Gastroesophageal sphincter (tissue), 4 donors: Measurements from ENCODE around the gene DCAF8. TPM values are rescaled to one million over a fixed set of nuclear protein-coding genes. Genes with fewer than 3 reads are reported as not detected.

ENCODE experiments used
- ATAC-seq: fragments of 150-250 bp; one replicate; pipeline ENCODE4 v1.9.1; 2016; ENCODE audit warnings: mild to moderate bottlenecking, moderate library complexity
- H3K27ac ChIP-seq, 4 donors: fragments of 200-600 bp; sonication (generic) in 3 of 4; 1 replicate in 3 of 4; 2 replicates in 1 of 4; pipeline ENCODE4 v1.5.1; 2016 to 2019
- H3K27me3 ChIP-seq: fragments of 200-600 bp; sonication (generic); one replicate; pipeline ENCODE4 v1.5.1; 2019
- H3K36me3 ChIP-seq, 2 donors: fragments of 200-600 bp; sonication (generic); one replicate each; pipeline ENCODE4 v1.5.1; 2019; ENCODE audit warnings: control low read depth in 1 of 2
- H3K4me1 ChIP-seq, 3 donors: fragments of 200-600 bp; sonication (generic); 1 replicate in 2 of 3; 2 replicates in 1 of 3; pipeline ENCODE4 v1.5.1; 2016 to 2019; ENCODE audit warnings: control low read depth in 2 of 3
- H3K4me3 ChIP-seq, 2 donors: fragments of 200-600 bp; sonication (generic); one replicate each; pipeline ENCODE4 v1.5.1; 2019; ENCODE audit warnings: mild to moderate bottlenecking in 1 of 2, moderate library complexity in 1 of 2
- H3K9me3 ChIP-seq, 3 donors: fragments of 200-600 bp; sonication (generic); one replicate each; pipeline ENCODE4 v1.5.1; 2017 to 2019; ENCODE audit warnings: control low read depth in 2 of 3
- CTCF ChIP-seq, 4 experiments: fragments of 200-600 bp in 2 of 4; fragments of 450-650 bp in 2 of 4; sonication (generic) in 1 of 4; IDR thresholded peaks; one replicate each; pipeline ENCODE4 v1.5.1; 2017 to 2019; ENCODE audit warnings: antibody characterized with exemption in 4 of 4, mild to moderate bottlenecking in 2 of 4, moderate library complexity in 2 of 4
- EP300 ChIP-seq: sonication (generic); formaldehyde crosslinking; IDR thresholded peaks from one replicate; pipeline ENCODE4 v1.6.1; 2017; ENCODE audit warnings: antibody characterized with exemption, mild to moderate bottlenecking
- POLR2A ChIP-seq, 2 donors: fragments of 450-650 bp; IDR thresholded peaks; one replicate each; pipeline ENCODE4 v1.6.1; 2017; ENCODE audit warnings: antibody characterized with exemption in 2 of 2, mild to moderate bottlenecking in 2 of 2, moderate library complexity in 1 of 2
- POLR2AphosphoS5 ChIP-seq: sonication (generic); formaldehyde crosslinking; IDR thresholded peaks from one replicate; pipeline ENCODE4 v1.6.1; 2017; ENCODE audit warnings: antibody characterized with exemption
- WGBS, 2 donors: methylation state at CpG; one replicate each; pipeline ENCODE4 v1.1.5; 2018; ENCODE audit warnings: low coverage in 1 of 2; 5-methylcytosine and 5-hydroxymethylcytosine counted together
- total RNA-seq, 4 donors: library from RNA; depleted of rRNA; stranded (reverse); fragments of >200 nt; gene quantifications; one replicate each; pipeline ENCODE4 v1.1.0, GENCODE V29; 2016

The DCAF8 gene
- total RNA-seq, 4 donors from 2014 or later = 154 to 211 (median 159) TPM

DNA sequence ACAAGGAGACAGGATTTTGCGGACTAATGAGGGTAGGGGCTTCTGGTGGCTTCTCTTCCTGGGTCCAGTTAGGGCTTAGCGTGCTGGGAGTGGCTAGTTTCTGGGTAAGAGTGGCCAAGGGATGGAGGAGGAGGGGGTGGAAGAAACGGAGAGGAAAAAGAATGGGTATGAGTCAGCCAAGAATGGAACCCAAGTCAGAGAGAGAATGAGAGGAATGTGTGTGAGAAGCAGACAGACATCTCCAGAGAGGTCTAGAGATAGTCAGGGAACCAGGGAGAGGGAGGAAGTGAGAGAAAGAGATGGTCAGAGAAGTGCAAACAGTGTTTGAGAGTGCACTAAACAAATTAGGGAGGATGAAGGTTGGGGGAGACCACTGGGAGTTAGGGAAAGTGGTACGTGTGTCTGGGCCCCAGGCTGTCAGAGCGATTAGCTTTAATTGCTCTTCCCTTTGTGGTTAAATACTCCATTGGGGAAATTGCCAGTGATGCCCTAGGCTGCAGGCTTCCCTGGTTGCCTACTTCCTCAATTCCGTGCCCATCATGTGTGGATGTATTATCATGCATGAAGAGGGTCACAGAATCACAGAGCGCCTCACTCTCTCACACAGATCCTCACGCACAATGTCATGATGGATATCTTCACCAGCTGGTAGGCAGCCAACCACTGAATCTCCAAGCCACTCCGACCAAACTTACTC is 55.8 kb downstream of the DCAF8 start:
- H3K4me1 ChIP-seq = peaks cover 18 to 70% (median 46%) of the 10 kb centered on the region in 3 donors
- TF ChIP-seq CTCF (IDR thresholded peaks at IDR 0.05) (no peak), EP300 (no peak), POLR2AphosphoS5 (no peak), POLR2A (IDR thresholded peaks at IDR 0.05) (no peak)
- whole genome bisulfite sequencing, 2 donors = 21 to 25% methylated on average over 3 to 6 of the region's 9 CpGs
- no peaks in the 10 kb centered on the region for H3K27me3 ChIP-seq
- ATAC-seq = peak; percentile 46
- peak overlapping the region; percentile 74 to 94 for H3K4me3 ChIP-seq
- peak overlapping the region; percentile 84 to 98 (median 96) for H3K27ac ChIP-seq
- H3K36me3 ChIP-seq = peaks cover 0 to 20% of the 10 kb centered on the region in 2 donors
- H3K9me3 ChIP-seq = no peaks in the 10 kb centered on the region

DNA sequence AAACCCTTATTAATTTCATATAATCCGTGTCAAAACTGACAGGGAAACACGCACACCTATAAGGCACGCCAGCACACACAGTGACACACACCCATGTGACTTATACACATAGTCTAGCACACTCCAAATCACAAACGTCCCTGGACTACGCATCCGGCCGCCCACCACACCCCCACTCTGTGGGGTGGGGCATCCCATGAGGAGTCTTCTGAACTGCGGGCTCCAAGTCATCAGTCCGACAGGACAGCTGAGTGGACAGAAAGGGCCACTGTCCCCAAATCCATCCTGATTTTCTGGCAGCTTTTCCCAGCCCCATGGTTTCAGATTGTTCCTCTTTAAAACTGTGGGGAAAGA is 56.3 kb downstream of the DCAF8 start:
- TF ChIP-seq EP300 (no peak), CTCF (IDR thresholded peaks at IDR 0.05) (no peak), POLR2AphosphoS5 (no peak), POLR2A (IDR thresholded peaks at IDR 0.05) (no peak)
- Histone ChIP-seq H3K4me1 (peaks cover 18 to 64% (median 46%) of the 10 kb centered on the region in 3 donors), H3K27me3 (no peaks in the 10 kb centered on the region), H3K4me3 (peak overlapping the region; percentile 74 to 94), H3K36me3 (peaks cover 0 to 14% of the 10 kb centered on the region in 2 donors), H3K27ac (peak overlapping the region; percentile 84 to 98 (median 96)), H3K9me3 (no peaks in the 10 kb centered on the region)
- peak; percentile 63 for ATAC-seq
- 0% methylated on average over 1 to 5 of the region's 9 CpGs for WGBS, 2 donors

- H3K9me3 ChIP-seq = no peaks in the 10 kb centered on the region
- peaks cover 0 to 10% of the 10 kb centered on the region in 2 donors for H3K36me3 ChIP-seq
- peaks cover 17 to 59% (median 43%) of the 10 kb centered on the region in 3 donors for H3K4me1 ChIP-seq
- H3K4me3 ChIP-seq = peak within 1 kb of the TSS; percentile 74 to 94
- TF ChIP-seq POLR2AphosphoS5 (peak; percentile 54), CTCF (IDR thresholded peaks at IDR 0.05) (no peak), POLR2A (IDR thresholded peaks at IDR 0.05) (peak; percentile 71 to 74), EP300 (no peak)
- peak within 1 kb of the TSS; percentile 84 to 98 (median 96) for H3K27ac ChIP-seq
- ATAC-seq = peak; percentile 87
- 0% methylated on average over 1 of the region's 76 CpGs for WGBS, 2 donors
- H3K27me3 ChIP-seq = no peaks in the 10 kb centered on the region
Observed at GRCh38 chr1:160205242-160206035, 56.9 kb downstream of the DCAF8 start, which contains the start of gene PEA15. Gene PEA15, plus strand, starts transcription at chr1:160205384. Its CDS starts 6,161 bp downstream, at chr1:160211545.

DNA sequence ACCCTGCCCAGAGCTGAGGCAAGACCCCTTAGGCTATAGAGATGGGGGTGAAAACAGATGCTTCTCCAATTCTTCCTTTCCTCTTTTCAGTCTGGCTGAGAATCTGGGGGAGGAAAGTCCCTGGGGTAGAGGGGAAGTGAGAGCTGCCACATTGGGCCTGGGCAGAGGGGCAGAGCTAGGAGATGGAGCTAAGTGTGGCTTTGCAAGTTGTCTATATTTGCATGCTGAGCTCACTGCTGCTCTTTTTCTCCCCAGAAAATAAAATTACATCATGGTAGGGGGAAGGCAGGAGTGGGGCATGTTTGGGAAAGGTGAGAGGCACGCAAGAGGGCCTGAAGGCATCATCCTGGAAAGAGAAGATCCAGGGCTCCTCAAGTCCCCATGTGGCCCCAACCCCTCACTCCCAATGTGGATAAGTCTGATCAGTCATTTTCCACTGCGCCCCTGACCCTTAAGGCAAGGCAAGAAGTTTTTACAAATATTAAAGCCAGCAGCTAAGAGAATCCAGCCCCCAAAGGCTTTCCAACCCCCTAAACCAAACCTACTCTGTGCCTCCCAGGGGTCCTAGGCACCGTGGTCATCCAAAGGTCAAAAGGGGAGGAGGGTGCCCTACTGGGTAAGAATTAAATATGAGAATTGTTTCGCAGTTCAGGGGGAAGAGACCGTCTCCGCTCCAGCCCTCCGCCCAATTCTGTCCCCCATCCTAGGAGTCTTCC is 57.7 kb downstream of the DCAF8 start:
- Histone ChIP-seq H3K9me3 (no peaks in the 10 kb centered on the region), H3K4me1 (peaks cover 9 to 51% (median 36%) of the 10 kb centered on the region in 3 donors), H3K27ac (peak overlapping the region; percentile 84 to 98 (median 96)), H3K27me3 (no peaks in the 10 kb centered on the region), H3K36me3 (peaks cover 0 to 10% of the 10 kb centered on the region in 2 donors), H3K4me3 (peak overlapping the region; percentile 74 to 94)
- TF ChIP-seq CTCF (IDR thresholded peaks at IDR 0.05) = no peak
- TF ChIP-seq POLR2AphosphoS5 = no peak
- no peak for TF ChIP-seq EP300
- TF ChIP-seq POLR2A (IDR thresholded peaks at IDR 0.05) = no peak
- ATAC-seq = no peak
- 15 to 27% methylated on average over 4 to 7 of the region's 7 CpGs for WGBS, 2 donors
